GM21515 (cell line): ENCODE measurements around the gene LRWD1.

ENCODE experiments used
- ATAC-seq: cut with Tn5 transposase; IDR thresholded peaks from one replicate; pipeline ENCODE4 v1.9.1; 2021; ENCODE audit not compliant: unreplicated experiment

The LRWD1 gene

DNA sequence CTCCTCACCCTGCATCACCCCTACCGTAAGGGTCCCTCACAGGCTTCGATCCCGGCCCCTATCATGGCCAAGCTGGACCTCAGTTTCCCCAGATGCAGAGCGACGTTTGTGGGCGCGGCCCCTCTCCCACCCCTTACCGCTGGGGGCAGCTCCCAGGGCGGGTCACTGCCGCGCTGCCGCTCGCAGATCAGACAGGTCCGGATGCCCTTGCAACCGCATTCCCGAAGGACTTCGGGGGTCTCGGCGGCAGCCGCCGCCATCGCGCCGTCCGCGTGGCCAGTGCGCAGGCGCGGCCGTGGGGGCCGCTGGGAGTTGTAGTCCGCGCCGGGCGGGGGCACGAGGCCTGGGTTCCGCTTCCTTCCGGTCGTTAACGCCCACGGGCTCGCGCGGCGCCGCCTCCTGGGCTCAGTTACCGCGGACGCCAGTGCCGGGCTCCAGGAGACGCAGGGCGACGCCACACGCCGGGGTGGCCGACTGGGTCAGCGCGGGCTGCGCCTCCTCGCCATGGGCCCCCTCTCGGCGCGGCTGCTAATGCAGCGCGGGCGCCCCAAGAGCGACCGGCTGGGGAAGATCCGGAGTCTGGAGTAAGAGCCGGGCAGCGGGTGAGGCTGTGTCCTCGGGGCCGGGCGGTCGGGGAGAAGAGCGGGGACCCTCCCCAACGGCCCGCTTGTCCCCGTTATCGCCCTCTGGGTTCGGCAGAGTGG lies at the start of gene LRWD1, which contains the start of gene ALKBH4:
LRWD1 (plus strand) TSS at position 408 of the 704 bp plus-strand sequence; CDS start at position 505, 97 bp downstream.
ALKBH4 (minus strand) TSS at position 287 of the 704 bp plus-strand sequence; CDS start at position 260, 27 bp downstream.
- ATAC-seq = peak; percentile 84

DNA sequence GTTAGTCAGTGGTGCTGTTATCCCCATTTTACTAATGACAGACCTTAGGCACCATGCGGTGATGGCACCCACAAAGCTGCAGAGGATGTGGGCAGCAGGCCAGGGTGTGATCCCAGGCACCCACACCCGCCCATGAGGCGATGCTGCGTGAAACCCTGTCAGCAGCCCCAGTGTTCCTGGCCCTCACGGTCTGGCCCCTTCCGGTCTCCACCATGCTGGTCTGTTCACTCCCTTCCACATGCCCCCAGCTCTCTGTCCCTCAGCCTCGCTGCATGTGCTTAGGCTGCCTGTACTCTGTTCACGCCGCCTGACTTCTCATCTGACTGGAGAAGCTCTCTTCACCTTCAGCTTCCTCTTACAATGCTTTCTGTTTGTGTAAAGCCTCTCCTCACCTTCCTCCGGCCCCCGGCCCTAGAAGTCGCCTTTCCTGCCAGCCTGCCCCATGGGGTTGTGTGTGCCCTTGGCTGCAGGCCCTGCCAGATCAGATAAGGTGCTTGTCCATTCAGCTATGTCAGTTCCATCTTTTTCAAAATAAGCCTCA lies 49.0 kb upstream of the LRWD1 start:
- ATAC-seq = peak; percentile 46

DNA sequence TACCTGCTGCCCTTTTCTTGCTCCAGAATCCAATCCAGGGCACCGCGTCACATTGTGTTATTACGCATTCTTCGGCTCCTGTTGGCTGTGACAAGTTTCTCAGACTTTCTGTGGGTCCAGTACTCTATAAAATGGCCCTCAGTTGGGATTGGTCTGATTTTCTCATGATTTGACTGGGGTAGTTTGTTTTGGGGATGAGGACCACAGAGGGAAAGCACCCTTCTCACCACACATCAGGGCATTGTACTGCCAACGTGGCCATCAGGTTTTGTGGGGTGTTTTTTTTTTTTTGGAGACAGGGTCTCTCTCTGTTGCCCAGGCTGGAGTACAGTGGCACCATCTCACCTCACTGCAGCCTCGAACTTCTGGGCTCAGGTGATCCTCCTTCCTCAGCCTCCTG lies 48.4 kb upstream of the LRWD1 start:
- ATAC-seq = no peak

DNA sequence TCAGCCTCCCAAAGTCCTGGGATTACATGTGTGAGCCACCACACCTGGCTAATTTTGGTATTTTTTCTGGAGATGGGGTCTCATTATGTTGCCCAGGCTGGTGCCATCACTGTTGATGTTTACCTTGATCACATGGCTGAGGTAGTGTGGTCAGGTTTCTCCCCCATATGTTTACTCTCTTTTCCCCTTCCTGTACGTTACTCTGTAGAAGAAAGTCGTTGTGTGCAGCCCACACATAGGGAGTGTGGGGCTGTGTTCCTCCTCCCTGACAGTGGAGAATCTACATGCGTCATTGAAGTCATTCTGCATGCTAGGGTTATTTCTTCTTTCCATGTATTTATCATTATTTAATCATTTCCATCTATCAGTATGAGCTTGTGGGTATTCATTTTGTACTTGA lies 47.7 kb upstream of the LRWD1 start:
- ATAC-seq = no peak

DNA sequence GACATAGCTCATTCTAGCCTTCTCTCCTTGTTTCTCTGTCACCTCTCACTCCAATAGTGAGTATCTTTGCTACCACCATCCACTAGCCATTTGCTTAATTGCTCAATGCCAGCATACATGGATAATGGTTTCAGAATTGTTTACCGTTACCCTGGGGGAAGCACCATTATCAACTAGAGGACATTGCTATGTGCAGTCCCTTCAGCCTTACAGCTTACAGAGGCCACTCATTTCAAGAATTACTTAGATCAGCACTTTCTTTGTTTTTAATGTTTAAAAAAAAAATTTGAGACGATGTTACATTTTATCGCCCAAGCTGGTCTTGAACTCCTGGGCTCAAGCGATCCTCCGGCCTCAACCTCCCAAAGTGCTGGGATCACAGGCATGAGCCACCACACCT lies 46.2 kb upstream of the LRWD1 start:
- no peak for ATAC-seq

DNA sequence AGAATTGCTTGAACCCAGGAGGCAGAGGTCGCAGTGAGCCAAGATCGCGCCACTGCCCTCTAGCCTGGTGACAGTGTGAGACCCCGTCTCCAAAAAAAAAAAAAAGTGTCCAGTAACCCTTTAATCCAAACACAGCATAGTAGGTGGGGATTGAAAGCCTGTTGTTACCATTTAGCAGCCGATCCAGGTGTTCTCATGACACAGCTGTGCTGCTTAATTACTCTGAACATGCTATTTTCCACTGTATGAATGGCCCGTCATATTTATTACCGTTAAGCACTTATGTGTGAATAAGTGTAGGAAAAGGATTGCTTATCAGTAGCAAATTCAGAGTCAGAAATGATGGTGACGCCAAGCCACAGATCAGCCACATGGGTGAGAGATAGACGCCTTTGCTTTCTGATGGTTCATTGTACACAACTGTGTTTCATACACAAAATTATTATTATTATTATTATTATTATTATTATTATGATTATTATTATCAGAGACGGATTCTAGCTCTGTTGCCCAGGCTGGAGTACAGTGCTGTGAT lies 43.0 kb upstream of the LRWD1 start:
- no peak for ATAC-seq

DNA sequence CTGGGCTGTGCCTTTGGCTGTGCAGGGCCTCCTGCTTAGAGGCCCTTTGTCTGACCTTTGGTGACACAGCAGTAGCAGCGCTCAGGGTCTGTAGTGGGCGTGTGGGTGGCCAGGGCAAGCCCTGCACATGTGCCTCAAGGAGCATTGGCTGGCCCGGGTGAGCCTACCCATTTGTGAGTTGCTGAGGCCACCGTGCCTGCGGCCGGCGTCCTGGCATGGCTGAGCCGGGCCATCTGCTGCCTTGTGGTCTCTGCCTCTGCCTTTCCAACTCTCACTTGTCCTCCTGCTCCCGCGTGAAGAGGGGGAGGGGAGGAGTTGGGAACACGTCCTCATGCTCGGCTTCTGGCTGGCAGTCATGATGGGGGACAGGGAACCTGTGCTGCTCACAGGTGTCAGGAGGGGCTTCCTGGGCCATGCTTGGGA lies 40.6 kb upstream of the LRWD1 start:
- ATAC-seq = no peak

DNA sequence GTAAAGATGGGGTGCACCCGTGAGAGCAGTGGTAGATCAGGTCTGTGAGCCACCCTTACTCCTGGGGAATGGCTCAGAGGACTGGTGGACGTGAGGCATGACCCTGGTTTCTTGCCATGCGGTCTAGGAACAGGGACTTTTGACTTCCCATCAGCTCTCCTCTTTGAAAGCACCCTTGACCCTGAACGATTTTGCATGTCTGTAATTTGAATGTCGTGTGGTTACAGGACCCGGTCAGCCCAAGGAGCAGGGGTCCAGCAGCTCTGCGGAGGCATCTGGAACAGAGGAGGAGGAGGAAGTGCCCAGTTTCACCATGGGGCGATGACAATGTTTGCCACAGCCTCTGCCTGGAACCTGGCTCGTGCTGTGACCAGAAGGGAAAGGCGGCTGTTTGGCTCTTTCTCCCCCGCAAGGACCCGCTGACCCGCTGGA lies 40.0 kb upstream of the LRWD1 start:
- no peak for ATAC-seq

DNA sequence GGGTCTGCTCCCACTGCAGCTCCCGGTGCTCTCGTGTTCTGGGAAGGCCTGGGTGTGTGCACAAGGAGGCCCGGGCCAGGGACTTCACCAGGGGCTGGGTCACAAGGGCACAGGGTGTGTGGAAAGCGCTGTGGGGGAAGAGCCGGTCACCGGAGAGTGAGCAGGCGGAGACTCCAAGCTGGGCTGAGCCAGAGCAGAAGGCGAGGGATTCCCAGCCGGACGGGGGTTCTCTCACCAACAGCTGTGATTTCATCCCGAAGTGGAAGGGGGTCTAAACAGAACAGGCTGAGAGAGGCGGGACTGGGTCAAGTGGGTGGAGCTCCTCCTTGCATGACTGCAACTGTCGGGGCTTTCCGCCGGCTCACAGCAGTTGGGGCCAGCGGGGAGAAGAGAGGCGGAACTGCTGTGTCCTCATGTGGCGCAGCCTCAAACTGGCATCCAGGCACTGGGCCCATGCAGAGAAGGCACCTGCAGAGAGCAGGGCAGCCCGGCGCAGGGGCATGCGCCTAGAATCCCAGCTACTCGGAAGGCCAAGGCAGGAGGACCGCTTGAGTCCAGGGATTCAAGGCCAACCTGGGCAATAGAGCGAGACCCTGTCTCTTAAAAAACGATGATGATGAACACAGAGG lies 39.0 kb upstream of the LRWD1 start:
- ATAC-seq = peak; percentile 67

DNA sequence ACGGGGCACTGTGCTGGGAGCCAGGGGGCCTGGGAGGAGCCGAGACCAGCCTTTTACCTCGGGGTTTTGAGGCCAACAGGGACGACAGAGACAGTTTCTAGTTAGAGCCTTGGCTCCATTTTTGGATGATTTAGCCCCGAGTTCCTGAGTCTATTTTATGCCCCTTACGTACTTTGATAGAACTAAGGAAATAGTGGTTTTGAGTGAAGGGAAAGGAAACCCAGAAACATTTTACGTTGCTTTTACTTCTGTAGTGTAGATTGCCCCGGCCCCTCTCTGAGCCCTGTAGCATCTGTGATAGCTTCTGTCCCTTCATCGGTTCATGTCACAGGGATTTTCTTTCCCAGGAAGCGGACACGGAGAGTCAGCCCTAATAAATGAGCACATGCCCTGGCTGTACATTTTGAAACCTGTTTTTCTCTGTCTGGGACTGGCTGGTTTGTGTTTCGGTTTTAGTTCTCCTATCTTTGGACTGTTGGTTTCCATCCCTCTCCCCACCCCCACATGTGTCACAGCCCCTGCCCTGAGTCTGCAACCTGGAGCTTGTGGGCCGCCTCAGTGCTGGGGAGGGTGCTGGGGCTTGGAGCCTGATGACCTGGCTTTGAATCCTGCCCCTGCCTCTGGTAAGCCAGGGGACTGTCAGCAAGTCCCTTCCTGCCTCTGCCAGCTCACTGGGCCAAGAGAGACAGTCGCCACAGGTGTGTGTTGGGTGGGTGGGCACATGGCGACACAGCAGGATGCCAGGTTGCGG lies 38.3 kb upstream of the LRWD1 start:
- ATAC-seq = peak; percentile 54

DNA sequence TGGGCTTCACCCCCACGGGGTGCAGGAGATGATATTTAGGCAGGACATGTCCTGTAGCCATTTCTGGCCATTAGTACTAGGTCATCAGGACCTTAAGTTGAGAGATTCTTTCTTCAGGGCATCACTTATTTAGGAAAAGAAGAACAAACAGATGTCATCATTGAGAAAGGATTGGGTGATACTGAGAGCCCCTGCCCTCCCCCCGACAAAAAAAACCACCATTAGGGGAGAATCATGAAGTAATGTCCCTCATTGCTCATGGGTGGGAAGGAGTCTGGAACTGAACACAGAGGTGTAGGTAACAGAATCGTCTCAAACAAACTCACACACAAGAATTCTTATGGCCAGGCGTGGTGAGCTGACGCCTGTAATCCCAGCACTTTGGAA lies 37.8 kb upstream of the LRWD1 start:
- ATAC-seq = no peak

DNA sequence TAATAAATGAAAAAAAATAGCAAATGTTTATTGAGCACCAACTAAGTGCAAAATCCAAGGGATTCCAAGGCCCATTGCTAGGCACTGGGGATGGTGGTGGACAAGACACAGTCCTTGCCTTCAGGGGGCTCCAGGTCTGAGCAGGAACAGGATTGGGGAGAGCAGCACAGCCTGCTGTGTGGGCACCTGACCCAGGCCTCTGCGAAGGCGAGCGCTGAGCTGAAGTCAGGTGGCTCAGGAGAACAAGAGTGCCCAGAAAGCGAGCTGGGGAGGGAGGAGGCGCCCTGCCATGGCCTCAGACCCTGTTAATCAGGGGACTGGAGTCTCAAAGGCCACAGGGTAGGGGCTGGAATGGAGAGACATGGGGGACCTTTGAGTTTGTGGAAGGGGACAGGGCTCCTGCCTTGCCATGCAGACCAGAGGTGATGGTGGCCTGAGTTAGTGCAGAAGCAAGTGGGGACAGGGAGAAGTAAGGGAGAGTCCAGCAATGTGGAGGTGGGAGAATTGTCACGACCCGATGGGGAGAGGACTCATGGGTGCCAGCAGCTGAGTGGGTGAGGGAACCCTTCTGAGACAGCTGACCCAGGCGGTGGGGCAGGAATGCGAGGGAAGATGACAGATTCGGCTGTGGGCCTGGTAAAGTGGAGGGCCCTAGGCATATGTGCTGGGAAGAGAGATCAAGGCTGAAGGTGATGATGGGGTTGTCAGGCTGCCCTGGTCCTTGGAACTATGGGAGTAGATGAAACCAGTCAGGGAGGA lies 35.5 kb upstream of the LRWD1 start:
- no peak for ATAC-seq

DNA sequence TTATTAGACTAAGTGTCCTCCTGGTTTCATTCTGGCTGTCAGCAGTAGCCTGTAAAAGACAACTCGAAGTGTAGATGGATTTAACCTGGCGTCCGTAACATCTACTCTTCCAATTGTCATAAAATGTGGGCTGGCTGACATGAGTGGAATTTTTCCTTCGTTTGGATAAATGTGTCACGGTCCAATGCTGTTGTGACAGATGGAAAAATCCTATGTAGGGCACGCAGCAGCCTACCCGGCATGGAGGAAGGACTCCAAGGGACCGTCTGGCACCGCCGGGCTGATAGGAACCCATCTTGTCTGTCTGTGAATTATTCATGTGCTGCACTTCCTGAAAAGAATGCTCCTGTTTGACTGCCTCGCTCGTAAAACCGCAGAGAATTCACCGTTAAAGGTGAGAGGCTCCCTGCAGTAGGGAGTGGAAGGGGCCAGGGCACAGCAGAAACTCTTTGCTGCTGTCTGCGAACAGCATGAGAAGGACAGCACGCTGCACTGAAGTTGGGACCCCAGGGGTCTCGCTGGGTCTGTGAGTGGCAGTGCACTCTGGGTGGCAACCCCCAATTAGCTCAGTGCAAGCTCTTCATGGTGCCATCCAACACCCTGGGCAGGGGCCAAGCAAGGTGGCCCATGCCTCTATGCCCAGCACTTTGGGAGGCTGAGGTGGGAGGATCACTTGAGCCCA lies 33.0 kb upstream of the LRWD1 start:
- ATAC-seq = peak; percentile 32

DNA sequence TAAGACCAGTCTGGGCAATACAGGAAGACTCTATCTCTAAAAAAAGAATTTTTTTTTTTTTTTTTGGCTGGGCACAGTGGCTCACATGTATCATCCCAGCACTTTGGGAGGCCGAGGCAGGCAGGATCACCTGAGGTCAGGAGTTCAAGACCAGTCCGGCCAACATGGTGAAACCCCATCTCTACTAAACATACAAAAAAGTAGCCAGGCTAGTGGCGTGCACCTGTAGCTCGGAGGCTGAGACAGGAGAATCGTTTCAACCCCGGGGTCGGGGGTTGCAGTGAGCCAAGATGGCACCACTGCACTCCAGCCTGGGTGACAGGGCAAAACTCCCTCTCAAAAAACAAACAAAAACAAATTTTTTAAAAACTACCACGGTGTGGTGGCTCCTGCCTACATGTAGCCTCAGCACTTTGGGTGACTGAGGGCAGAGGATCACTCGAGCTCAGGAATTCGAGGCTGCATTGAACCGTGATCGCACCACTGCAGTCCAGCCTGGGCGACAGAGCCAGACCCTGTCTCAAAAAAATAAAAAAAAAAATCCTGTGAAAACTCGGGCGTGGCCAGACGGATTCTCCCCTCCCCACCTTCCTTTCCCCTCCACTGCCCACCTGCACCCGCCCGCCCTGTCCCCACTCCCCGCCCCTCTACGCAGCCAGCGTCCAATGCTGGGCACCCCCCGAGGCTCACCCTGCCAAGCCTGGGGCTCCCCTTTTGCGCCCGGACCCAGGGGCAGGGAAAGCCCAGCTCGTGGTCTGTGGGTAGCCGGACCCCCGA lies 32.2 kb upstream of the LRWD1 start:
- peak; percentile 22 for ATAC-seq

DNA sequence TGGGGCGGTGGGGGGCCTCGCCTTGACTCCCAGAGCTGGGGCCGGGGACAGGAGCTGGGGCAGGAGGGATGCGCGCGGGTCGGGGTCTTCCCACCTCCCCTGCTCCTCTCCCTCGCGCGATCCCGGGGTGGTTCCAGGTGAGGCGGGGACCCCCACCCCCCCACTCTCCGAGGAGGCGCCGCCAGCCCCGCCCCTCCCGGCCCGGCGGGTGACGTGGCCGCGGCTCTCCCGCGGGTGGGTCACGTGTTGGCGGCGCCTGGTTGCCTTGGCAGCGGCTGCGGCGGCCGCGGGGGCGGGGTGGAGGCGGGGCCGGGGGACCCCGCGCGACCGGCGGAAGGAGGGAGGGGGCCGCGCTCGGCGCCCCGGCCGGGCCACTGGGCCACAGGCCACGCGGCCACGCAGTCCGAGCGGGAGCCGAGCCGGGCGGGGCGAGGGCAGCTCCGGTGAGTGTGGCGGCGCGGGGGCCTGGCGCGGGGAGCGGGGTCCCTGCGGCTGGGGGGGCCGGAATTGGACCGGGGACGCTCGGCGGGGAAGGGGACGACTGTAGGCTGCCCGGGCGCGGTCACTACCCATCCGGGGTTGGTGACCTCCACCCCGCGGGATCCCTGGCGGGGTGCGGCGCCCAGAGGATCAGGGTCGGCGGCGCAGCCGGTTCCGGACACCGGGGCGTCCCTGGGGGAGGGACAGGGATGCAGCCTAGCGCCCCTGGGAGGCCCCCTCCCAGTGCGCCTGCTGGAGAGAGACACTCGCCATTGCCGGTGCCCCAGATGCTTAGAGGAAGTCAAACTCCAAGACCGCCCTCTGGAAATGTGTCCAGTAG lies 31.4 kb upstream of the LRWD1 start, which contains the start of gene ORAI2:
ORAI2 (plus strand) TSS at position 357 of the 820 bp plus-strand sequence. CDS start 5,382 bp downstream, outside the sequence.
- peak; percentile 56 for ATAC-seq

DNA sequence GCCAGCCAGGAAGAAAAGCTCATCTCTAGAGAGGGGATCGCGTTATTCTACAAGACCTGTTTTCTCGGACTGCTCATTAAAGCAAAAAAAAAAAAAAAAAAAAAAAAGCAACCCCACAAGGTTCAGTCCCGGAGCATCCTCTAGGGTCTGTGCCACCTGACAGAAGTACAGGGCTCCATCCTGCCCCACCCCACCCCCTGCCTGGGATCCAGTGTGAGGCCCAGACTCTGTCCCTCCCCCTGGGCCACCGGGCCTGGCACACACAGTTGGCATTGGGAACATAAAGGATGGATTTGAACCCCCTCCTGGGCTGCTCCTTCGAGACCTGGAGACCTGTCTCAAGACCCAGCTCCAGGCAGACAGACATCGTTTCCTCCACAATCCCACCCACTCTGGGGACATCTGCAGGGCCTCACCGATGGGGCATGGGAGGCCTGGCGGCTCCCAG lies 30.7 kb upstream of the LRWD1 start:
- no peak for ATAC-seq

DNA sequence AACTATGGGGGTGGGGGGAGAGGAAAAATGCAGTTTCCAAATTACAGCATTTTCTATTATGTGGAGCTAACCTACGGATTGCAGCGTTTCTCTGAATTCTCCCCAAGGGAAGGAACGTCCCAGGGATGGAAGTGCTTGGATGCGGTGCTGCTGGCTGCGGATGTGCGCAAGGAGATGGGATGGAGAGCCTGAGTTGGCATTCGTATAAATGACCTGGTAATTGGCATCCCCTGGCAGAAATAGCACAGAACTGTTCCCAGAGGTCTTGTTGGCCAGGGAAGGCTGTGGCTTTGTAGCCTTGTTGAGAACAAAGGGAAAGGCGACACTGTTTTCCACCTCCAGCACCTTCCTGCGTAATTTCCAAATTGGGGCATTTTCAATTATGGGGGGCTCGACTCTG lies 28.7 kb upstream of the LRWD1 start:
- ATAC-seq = no peak
